Glomerular visceral epithelial cell (primary cell): ENCODE results near the gene COL11A2.

ENCODE experiments used
- DNase-seq: peaks from one replicate; pipeline ENCODE4 v3.0.0-alpha.2; 2016; ENCODE audit errors: extremely low spot score

Gene COL11A2

GRCh38 chr6:33171880-33172687 is 20.2 kb downstream of the COL11A2 start:
- DNase-seq, result no peak

GRCh38 chr6:33171016-33171879 is 21.0 kb downstream of the COL11A2 start:
- no peak for DNase-seq

GRCh38 chr6:33170176-33171015 is 21.9 kb downstream of the COL11A2 start:
- DNase-seq, result no peak

- DNase-seq, result no peak
These were observed 22.7 kb downstream of the COL11A2 start for GRCh38 chr6:33169291-33170175.

GRCh38 chr6:33168639-33169038 is 23.6 kb downstream of the COL11A2 start:
- DNase-seq, result no peak

- no peak for DNase-seq
These were observed 24.0 kb downstream of the COL11A2 start for GRCh38 chr6:33168284-33168601.

- DNase-seq, result no peak
These were observed 24.6 kb downstream of the COL11A2 start for GRCh38 chr6:33167374-33168283.

- no peak for DNase-seq
These were observed 25.5 kb downstream of the COL11A2 start for GRCh38 chr6:33166811-33167210.

GRCh38 chr6:33166363-33166762 is 25.9 kb downstream of the COL11A2 start:
- no peak for DNase-seq

- no peak for DNase-seq
These were observed 26.5 kb downstream of the COL11A2 start for GRCh38 chr6:33165581-33166258.

- no peak for DNase-seq
These were observed 27.4 kb downstream of the COL11A2 start for GRCh38 chr6:33164665-33165373.

- no peak for DNase-seq
These were observed 28.1 kb downstream of the COL11A2 start for GRCh38 chr6:33164176-33164575.

- DNase-seq, result no peak
These were observed 28.7 kb downstream of the COL11A2 start for GRCh38 chr6:33163540-33163939.

- DNase-seq, result peak; percentile 71
These were observed 30.6 kb downstream of the COL11A2 start for GRCh38 chr6:33161354-33162331.

- DNase-seq, result peak; percentile 72
These were observed 31.4 kb downstream of the COL11A2 start for GRCh38 chr6:33160728-33161344.

GRCh38 chr6:33160096-33160495 is 32.2 kb downstream of the COL11A2 start:
- DNase-seq, result no peak

- no peak for DNase-seq
These were observed 35.3 kb downstream of the COL11A2 start for GRCh38 chr6:33156964-33157363.
